Fibroblast of the conjunctiva (primary cell): ENCODE results near the gene UNC13A.

Experiments
- DNase-seq: peaks from one replicate; pipeline ENCODE4 v3.0.0-alpha.2; 2010; ENCODE audit warnings: low read depth

Gene UNC13A

GRCh38 chr19:17669419-17669818, 18.7 kb downstream of the UNC13A start:
- no peak for DNase-seq

GRCh38 chr19:17665058-17665457, 23.1 kb downstream of the UNC13A start:
- no peak for DNase-seq

GRCh38 chr19:17659996-17660395, 28.2 kb downstream of the UNC13A start:
- DNase-seq, result no peak

GRCh38 chr19:17658666-17659065, 29.5 kb downstream of the UNC13A start:
- no peak for DNase-seq

GRCh38 chr19:17658240-17658639, 29.9 kb downstream of the UNC13A start:
- DNase-seq, result no peak

DNA sequence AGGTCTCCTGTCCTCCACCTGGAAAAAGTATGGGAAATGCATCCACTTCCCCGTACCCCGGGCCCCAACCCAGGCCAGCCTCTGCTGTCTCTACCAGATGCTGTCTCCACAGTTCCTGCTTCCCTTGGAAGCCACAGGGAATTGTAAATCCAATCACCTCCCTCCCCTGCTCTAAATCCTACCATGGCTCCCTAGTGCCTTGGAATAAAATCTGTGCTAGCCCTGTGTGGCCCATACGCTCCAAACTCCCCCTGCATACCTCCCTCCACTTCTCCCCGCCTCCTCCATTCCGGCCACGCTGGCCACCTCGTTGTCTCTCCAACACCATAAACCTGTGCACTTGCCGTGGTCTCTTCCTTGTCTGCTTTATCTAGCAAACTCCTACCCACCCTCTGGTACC, 31.2 kb downstream of the UNC13A start:
- DNase-seq, result no peak

GRCh38 chr19:17655751-17656472, 32.2 kb downstream of the UNC13A start:
- no peak for DNase-seq

DNA sequence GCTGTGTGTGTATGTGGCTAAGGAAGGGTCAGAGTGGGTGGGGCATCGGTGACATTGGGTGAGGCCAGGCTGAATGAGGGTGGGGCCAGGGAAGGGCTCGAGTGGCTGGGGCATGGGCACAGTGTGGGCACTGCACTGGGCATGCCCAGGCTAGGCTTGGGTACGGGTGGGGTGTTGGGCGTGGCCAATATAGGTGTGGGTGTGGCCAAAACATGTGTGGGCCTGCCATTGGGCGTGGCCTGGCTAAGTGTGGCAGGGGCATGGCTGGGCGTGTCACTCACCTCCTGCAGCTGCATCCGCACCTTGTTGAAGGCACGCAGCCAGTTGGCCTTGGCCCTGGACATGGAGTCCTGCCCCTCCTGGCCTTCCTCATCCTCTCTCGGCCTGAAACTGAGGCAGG, 33.2 kb downstream of the UNC13A start:
- DNase-seq, result no peak

- DNase-seq, result no peak
Observed at GRCh38 chr19:17652627-17653026, 35.5 kb downstream of the UNC13A start.

DNA sequence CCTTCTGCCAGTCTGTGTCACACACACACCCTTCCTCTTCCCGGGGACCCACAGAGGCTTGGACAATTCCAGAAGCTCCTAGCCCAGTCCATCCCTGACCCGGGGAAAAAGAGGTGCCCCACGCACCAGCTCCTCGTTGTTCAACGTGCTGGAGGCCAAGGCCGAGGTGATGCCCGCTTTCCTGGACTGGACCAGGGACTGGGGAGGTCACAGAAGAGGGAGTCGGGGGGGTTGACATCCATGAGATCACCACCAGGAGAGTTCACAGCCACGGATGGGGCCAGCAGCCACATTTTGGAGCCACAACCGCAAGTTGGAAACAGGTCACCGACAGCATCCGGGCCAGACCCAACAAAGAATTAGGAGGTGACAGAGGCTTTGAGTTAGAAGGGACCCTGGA, 39.4 kb downstream of the UNC13A start:
- no peak for DNase-seq

GRCh38 chr19:17648097-17648660, 40.0 kb downstream of the UNC13A start:
- DNase-seq, result no peak

DNA sequence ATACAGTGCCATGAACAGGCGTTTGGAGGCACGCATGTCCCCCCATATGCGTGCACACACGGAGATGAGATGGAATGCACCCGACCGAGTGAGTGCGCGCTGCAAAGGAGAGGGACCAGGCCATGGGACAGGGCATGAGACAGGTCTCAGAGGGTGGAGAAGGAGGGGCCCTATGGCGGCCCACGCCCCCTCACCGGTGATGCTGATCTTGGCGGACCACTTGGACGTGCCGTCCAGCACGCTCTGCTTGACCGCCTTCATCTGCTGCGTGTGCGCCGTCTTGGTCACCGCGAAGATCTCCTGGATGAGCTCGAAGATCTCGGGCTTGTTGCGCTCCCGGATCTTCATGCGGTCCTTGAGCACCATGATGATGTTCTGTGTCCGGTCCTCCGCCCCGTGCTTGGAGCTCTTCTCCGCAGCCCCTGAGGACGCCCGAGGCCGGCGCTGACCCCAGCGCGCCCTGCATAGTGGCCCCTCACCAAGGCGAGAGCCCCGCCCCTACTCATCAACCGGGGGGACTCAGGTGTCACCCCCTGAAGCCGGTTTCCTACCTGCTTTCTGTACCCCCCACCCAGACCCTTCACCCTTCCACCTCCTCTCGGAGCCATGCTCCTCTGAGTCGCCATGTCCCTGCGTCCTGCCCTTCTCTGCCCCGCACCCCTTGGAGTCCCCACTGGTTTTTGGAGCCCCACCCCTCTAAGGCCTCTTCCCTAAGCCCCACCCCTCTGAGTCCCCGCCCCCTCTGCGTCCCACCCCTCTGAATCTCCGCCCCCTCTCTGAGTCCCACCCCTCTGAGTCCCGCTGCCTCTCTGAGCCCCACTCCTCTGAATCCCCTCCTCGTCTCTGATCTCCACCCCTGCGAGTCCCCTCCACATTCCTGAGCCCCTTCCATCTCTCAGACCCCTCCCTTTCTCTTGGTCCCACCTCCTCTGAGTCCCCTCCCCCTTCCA, 40.8 kb downstream of the UNC13A start:
- DNase-seq, result no peak

- no peak for DNase-seq
Observed at GRCh38 chr19:17646441-17646840, 41.7 kb downstream of the UNC13A start.

- DNase-seq, result no peak
Observed at GRCh38 chr19:17645339-17645963, 42.7 kb downstream of the UNC13A start.

DNA sequence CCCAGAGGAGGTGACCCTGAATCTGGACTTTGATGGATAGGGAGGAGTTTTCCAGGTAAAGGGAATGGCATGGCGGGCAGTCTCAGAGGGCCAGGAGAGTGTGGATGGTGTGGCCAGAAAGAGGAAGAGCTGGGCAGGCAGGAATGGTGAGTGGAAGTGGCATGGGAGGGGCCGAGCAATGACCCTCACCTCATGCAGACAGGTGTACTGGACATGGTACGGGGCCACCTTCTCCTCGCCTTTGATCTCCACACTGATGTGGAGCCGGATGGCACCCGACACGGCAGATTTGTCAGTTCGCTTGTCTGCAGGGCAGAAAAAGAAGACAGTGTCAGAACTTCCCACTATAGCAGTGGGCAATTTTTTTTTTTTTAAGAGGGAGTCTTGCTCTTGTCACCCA, 45.5 kb downstream of the UNC13A start:
- no peak for DNase-seq

DNA sequence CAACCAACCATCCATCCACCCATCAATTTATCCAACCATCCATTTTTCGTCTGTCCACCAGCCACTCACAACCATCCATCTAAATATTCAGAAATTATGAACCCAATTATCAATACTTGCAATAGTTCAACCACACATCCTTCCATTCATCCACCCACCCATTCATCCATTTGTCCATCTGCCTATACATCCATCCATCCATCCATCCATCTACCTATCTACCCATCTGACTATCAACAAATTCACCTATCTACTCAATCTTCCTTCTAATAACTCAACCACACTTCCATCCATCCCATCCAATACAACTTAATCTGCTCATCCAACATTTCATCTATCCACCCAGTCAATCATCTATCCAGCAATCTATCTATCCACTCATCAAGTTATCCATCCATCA, 46.3 kb downstream of the UNC13A start:
- DNase-seq, result no peak

GRCh38 chr19:17641181-17641580, 47.0 kb downstream of the UNC13A start:
- DNase-seq, result no peak

DNA sequence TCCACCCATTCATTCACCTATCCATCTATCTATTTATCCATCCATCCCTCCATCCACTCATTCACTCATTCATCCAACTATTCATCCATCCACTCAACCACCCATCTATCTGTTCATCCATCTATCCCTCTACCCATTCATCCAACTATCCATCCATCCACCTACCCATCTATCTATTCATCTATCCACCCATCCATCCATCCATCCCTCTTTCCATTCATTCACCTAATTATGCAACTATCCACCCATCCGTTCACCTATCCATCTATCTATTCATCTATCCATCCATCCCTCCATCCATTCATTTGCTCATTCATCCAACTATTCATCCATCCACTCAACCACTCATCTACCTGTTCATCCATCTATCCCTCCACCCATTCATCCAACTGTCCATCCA, 54.5 kb downstream of the UNC13A start:
- DNase-seq, result no peak

DNA sequence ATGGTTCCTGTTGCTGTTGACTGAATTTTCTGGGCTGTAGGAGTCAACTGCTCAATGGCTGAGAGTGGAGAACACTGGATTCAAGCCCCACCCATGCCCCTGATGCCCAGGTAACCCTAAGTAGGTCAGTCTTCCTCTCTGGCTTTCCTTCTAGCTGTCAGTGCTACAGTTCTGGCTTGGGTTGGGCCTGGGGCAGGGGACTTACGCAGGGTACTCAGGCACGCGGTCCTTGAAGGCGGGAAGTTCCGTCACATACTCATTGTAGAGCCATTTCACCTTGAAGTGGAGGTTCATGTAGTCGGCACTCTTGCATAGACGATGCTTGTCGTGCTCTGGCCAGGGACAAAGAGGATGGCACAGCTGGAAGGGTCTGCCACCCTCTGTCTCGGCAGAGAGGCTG, 55.6 kb downstream of the UNC13A start:
- DNase-seq, result no peak

- DNase-seq, result no peak
Observed at GRCh38 chr19:17629760-17630159, 58.4 kb downstream of the UNC13A start.

- DNase-seq, result no peak
Observed at GRCh38 chr19:17627921-17628320, 60.2 kb downstream of the UNC13A start.

DNA sequence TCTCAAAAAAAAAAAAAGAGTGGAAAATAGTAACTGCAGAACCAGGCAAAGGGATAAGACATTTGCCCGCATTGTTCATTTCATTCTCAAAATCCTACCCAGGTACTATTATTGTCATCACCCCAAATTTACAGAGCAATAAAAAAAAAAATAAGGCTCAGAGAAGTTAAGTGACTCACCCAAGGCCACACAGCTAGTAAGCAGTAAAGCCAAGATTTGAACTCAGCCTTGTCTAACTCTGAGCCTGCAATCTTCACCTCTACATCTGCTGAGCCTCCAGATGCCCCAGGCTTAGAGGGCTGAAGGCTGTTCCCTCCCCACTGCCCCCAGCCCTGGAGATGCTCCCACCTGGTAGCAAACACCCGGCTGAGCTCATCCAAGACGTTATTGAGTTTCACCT, 61.0 kb downstream of the UNC13A start:
- DNase-seq, result no peak
